Measurements from ENCODE around the gene PEX5. TPM values are rescaled to one million over a fixed set of nuclear protein-coding genes. Genes with fewer than 3 reads are reported as not detected.

Gene PEX5
- total and polyA plus RNA-seq, 2 of the 8 experiments (the other 6 are each of a cell fraction or from before 2014, with no cell fraction given) = 16.8 to 50.5 TPM

DNA sequence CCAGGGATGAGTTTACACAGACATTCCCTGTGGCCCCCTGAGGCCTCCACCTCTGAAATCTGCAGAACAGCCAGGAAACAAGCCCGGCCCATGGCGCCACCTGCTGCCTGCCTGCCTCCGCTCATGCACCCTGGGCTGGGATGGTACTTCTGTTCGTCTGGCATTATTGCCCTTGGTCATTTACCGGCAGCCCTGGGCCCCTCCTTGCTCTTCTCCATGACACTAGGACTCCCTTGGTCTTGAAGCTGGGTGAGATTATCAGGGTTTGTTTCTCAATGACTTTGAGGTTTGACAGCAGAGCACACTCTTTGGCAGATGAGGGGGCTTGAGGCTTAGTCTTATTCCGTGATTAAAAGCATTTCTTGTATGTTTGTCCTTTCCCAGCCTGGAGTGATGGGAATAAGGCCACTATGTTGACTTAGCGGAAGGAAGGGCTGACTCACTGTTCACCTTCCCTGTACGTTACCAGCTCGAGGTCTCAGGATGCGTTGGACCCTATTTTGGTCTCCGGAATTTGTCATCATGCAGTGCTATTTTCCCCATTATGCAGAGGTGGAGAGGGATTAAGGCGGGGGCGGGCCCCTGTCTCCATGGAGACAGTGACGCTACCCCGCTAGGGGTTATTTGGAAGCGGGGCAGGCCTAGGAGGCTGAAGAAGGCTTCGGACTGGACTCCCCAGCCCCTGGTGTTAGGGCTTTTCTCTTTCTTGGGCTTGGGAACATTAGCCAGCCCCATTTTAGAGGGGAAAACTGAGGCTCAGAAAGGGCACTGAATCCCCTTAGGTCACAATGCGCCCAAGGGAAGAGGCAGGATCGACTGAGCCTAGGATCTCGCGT, 706 bp upstream of the PEX5 start (continued):
- TF ChIP-seq, protein P1, sequence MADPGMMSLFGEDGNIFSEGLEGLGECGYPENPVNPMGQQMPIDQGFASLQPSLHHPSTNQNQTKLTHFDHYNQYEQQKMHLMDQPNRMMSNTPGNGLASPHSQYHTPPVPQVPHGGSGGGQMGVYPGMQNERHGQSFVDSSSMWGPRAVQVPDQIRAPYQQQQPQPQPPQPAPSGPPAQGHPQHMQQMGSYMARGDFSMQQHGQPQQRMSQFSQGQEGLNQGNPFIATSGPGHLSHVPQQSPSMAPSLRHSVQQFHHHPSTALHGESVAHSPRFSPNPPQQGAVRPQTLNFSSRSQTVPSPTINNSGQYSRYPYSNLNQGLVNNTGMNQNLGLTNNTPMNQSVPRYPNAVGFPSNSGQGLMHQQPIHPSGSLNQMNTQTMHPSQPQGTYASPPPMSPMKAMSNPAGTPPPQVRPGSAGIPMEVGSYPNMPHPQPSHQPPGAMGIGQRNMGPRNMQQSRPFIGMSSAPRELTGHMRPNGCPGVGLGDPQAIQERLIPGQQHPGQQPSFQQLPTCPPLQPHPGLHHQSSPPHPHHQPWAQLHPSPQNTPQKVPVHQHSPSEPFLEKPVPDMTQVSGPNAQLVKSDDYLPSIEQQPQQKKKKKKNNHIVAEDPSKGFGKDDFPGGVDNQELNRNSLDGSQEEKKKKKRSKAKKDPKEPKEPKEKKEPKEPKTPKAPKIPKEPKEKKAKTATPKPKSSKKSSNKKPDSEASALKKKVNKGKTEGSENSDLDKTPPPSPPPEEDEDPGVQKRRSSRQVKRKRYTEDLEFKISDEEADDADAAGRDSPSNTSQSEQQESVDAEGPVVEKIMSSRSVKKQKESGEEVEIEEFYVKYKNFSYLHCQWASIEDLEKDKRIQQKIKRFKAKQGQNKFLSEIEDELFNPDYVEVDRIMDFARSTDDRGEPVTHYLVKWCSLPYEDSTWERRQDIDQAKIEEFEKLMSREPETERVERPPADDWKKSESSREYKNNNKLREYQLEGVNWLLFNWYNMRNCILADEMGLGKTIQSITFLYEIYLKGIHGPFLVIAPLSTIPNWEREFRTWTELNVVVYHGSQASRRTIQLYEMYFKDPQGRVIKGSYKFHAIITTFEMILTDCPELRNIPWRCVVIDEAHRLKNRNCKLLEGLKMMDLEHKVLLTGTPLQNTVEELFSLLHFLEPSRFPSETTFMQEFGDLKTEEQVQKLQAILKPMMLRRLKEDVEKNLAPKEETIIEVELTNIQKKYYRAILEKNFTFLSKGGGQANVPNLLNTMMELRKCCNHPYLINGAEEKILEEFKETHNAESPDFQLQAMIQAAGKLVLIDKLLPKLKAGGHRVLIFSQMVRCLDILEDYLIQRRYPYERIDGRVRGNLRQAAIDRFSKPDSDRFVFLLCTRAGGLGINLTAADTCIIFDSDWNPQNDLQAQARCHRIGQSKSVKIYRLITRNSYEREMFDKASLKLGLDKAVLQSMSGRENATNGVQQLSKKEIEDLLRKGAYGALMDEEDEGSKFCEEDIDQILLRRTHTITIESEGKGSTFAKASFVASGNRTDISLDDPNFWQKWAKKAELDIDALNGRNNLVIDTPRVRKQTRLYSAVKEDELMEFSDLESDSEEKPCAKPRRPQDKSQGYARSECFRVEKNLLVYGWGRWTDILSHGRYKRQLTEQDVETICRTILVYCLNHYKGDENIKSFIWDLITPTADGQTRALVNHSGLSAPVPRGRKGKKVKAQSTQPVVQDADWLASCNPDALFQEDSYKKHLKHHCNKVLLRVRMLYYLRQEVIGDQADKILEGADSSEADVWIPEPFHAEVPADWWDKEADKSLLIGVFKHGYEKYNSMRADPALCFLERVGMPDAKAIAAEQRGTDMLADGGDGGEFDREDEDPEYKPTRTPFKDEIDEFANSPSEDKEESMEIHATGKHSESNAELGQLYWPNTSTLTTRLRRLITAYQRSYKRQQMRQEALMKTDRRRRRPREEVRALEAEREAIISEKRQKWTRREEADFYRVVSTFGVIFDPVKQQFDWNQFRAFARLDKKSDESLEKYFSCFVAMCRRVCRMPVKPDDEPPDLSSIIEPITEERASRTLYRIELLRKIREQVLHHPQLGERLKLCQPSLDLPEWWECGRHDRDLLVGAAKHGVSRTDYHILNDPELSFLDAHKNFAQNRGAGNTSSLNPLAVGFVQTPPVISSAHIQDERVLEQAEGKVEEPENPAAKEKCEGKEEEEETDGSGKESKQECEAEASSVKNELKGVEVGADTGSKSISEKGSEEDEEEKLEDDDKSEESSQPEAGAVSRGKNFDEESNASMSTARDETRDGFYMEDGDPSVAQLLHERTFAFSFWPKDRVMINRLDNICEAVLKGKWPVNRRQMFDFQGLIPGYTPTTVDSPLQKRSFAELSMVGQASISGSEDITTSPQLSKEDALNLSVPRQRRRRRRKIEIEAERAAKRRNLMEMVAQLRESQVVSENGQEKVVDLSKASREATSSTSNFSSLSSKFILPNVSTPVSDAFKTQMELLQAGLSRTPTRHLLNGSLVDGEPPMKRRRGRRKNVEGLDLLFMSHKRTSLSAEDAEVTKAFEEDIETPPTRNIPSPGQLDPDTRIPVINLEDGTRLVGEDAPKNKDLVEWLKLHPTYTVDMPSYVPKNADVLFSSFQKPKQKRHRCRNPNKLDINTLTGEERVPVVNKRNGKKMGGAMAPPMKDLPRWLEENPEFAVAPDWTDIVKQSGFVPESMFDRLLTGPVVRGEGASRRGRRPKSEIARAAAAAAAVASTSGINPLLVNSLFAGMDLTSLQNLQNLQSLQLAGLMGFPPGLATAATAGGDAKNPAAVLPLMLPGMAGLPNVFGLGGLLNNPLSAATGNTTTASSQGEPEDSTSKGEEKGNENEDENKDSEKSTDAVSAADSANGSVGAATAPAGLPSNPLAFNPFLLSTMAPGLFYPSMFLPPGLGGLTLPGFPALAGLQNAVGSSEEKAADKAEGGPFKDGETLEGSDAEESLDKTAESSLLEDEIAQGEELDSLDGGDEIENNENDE (IDR thresholded peaks at IDR 0.05; ENCODE audit: insufficient replicate concordance, low read length) = no peak
